Erythroblast (primary cell): ENCODE results near the gene SSB.

Source experiments
- GATA1 ChIP-seq: IDR thresholded peaks from 2 replicates; pipeline ENCODE4 v1.6.1; 2011; ENCODE audit warnings: low read depth, mild to moderate bottlenecking, control low read depth, low read length, moderate library complexity
- POLR2A ChIP-seq: IDR thresholded peaks from 2 replicates; pipeline ENCODE4 v1.6.1; 2011; ENCODE audit warnings: mild to moderate bottlenecking, low read length

GRCh38 chr2:169845016-169845415 is 46.3 kb downstream of the SSB start:
- TF ChIP-seq POLR2A: no peak
- TF ChIP-seq GATA1: no peak
